LNCAP (cell line): Measurements from ENCODE around the gene MOXD1.

Experiments
- CTCF ChIP-seq: fragments of 450-650 bp; IDR thresholded peaks from 2 replicates; pipeline ENCODE4 v1.5.1; 2017; ENCODE audit warnings: mild to moderate bottlenecking

The MOXD1 gene

GRCh38 chr6:132410830-132411229 lies 9.6 kb upstream of the MOXD1 start:
- no peak for TF ChIP-seq CTCF

DNA sequence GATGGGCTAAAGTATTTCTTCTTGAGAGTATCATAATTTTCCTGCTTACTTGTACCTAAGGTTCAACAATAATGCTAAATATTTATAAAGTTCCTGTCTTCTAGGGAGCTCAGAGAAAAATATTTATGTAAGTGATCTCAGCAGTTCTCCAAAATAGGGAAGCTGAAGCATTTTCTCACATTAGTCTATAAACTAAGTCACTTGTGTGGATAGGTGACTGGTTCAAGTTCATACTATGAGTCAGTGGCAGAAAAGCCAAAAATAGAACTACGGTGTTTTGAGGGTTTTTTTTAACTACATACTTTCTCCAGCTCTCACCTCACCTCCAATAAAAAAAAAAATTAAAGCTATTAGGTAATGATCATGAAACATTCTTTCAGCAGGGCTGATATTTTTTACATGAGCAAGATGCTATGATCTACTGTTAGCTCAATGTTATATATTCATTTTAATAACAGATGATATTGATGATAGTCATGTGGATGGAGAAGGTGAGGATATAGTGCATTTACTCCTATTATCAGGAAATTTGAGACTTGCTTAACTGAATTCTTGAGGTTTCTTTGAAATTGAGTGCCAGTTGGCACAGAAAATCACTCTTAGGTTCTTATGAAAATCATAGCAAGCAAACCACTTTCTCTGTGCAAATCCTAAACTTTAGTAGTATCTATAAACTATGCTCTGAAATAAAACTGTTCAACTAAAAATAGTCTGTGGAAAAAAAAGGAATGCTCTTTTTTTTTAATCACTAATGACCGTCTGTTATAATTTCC lies 4.1 kb upstream of the MOXD1 start:
- no peak for TF ChIP-seq CTCF

- TF ChIP-seq CTCF: no peak
These were observed 3.5 kb upstream of the MOXD1 start for GRCh38 chr6:132404736-132405135.

DNA sequence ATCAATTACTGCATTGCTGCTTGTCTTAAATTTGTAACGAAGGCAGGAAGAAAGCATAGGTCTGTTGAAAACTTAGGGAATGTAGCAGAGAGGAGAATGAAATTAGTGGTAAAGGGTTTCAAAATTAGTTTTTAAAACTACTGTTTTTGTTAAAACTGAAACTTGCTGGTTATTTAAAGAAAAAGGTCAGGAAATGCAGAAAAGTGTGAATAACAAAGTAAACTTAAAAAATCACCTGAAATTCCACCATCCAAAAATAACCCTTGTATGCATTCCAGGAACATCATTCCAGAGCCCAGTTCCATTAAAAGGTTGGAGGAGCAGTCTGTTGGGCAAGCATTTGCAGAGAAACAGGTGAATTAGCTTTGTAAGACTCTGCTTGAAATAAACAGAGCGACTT lies 3.1 kb upstream of the MOXD1 start:
- no peak for TF ChIP-seq CTCF

DNA sequence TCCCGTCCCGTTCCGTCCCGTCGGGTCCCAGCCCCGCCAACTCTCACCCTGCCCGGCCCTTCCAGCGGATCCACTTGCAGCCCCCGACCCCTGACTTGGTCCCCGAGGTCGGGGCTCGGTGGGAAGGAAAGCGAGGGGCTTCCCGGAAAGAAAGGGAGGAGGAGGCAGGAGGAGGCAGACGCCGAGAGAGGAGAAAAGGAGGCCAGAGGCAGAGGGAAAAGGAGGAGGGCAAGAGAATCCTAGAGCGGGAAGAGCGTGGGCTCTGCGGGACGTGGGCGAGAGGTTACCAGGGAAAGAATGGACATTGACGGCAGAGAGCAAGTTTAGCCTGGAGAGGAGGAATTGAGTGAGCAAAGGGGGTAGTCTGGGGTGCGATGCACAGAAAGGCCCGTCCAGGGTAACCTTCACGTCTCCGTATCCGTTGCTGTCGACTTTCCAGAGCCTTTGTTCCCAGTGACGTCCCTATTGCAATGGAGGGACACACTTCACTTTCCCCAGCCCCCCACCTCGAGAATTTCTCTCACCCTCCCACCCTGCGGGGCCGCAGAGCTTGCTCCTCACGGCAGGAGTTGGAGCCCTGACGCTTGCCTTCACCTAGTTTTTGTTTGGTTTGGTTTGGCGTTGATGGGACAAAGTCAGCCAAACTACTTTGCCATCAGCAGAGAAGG lies 477 bp upstream of the MOXD1 start:
- TF ChIP-seq CTCF: no peak

- no peak for TF ChIP-seq CTCF
These were observed 756 bp downstream of the MOXD1 start for GRCh38 chr6:132400555-132400882.

GRCh38 chr6:132399376-132400074 lies 1.8 kb downstream of the MOXD1 start:
- TF ChIP-seq CTCF: no peak
